ENCODE measurements around the gene IRF7. TPM values are rescaled to one million over a fixed set of nuclear protein-coding genes. Genes with fewer than 3 reads are reported as not detected.

Gene IRF7
- total RNA-seq, 2 donors from 2014 or later, result 33.8 to 45.4 TPM

DNA sequence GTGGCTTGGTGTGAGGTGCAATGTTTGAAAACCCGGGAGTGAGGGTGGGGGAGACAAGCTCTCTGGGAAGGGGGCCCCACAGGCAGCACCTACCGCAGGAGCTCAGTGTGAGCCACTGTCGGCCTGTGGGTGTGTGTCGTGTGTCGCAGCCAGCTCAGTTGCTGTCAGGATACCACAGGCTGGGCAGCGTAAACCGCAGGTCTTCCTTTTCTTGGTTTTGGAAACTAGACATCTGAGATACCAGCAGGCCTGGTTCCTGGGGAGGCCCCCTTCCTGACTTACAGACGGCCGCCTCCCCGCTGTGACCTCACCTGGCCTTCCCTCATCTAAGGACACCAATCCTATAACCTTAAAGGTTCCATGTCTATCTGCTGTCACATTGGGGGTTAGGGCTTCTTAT lies 19.4 kb downstream of the IRF7 start:
- TF ChIP-seq CTCF (IDR thresholded peaks at IDR 0.05), result no peak
- no peak for DNase-seq (ENCODE audit: low spot score)
- H3K27me3 ChIP-seq (replicated peaks; ENCODE audit: insufficient read depth), result no peaks in the 10 kb centered on the region
- H3K4me3 ChIP-seq, result no peak overlapping the region
- H3K9me3 ChIP-seq, result no peaks in the 10 kb centered on the region
- ATAC-seq (ENCODE audit: insufficient number of reproducible peaks, low FRiP score, low read depth), result no peak
- no peaks in the 10 kb centered on the region for H3K4me1 ChIP-seq (ENCODE audit: control insufficient read depth in 1 of 2, low read depth in 2 of 2)
- peaks cover 73% of the 10 kb centered on the region for H3K36me3 ChIP-seq
- H3K27ac ChIP-seq, result no peak overlapping the region

- H3K36me3 ChIP-seq, result peaks cover 74% of the 10 kb centered on the region
- TF ChIP-seq CTCF (IDR thresholded peaks at IDR 0.05), result no peak
- ATAC-seq (ENCODE audit: insufficient number of reproducible peaks, low FRiP score, low read depth) (no peak), DNase-seq (ENCODE audit: low spot score) (no peak)
- H3K4me3 ChIP-seq, result no peak overlapping the region
- H3K27me3 ChIP-seq (replicated peaks; ENCODE audit: insufficient read depth), result no peaks in the 10 kb centered on the region
- H3K4me1 ChIP-seq (ENCODE audit: control insufficient read depth in 1 of 2, low read depth in 2 of 2), result no peaks in the 10 kb centered on the region
- H3K27ac ChIP-seq, result no peak overlapping the region
- H3K9me3 ChIP-seq, result no peaks in the 10 kb centered on the region
Measured at GRCh38 chr11:595400-595799, 20.4 kb downstream of the IRF7 start.

DNA sequence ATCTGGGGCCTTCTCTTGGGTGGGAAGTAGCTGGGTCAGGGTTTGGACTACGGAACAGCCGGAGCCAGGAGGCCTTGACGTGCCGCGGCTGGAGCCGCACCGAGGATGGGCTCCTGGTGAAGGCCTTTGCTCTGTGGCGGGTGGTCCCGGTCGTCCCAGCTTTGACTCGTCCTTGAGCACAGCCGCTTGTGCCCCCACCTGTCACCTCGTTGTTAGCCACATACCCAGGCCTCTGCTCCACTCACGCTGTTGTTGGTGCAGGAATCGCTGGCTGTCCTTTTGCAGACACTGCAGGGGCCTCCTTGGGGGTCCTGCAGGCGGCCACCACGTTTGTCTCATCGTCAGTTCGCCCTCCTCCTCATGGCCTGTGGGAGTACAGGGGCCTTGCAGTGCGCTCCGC lies 22.4 kb downstream of the IRF7 start:
- peaks cover 81% of the 10 kb centered on the region for H3K36me3 ChIP-seq
- no peak for TF ChIP-seq CTCF (IDR thresholded peaks at IDR 0.05)
- ATAC-seq (ENCODE audit: insufficient number of reproducible peaks, low FRiP score, low read depth), result no peak
- no peaks in the 10 kb centered on the region for H3K4me1 ChIP-seq (ENCODE audit: control insufficient read depth in 1 of 2, low read depth in 2 of 2)
- H3K27me3 ChIP-seq (replicated peaks; ENCODE audit: insufficient read depth), result no peaks in the 10 kb centered on the region
- H3K9me3 ChIP-seq, result no peaks in the 10 kb centered on the region
- H3K4me3 ChIP-seq, result no peak overlapping the region
- no peak for DNase-seq (ENCODE audit: low spot score)
- H3K27ac ChIP-seq, result no peak overlapping the region

- ATAC-seq (ENCODE audit: insufficient number of reproducible peaks, low FRiP score, low read depth), result no peak
- H3K36me3 ChIP-seq, result peaks cover 79% of the 10 kb centered on the region
Measured at GRCh38 chr11:592918-593317, 22.8 kb downstream of the IRF7 start.

DNA sequence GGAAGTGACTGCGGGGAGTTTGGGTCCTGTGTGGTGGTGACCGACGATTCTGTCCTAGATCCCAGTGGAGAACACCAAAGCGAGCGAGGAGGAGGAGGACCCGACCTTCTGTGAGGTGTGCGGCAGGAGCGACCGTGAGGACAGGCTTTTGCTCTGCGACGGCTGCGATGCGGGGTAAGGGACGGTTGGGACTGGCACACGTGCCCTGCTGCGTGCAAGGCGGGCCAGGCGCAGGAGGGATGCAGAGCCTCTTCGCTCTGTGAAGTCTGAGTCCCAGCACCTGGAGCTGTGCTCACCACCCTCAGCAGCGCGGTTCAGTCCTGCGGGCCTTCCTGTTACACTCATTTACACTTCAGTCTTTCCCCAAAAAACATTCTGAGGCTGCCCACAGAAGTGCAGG lies 23.2 kb downstream of the IRF7 start:
- no peak for TF ChIP-seq CTCF (IDR thresholded peaks at IDR 0.05)
- Histone ChIP-seq H3K27ac (no peak overlapping the region), H3K9me3 (no peaks in the 10 kb centered on the region), H3K4me3 (no peak overlapping the region), H3K4me1 (ENCODE audit: control insufficient read depth in 1 of 2, low read depth in 2 of 2) (no peaks in the 10 kb centered on the region), H3K36me3 (peaks cover 81% of the 10 kb centered on the region), H3K27me3 (replicated peaks; ENCODE audit: insufficient read depth) (no peaks in the 10 kb centered on the region)
- ATAC-seq (ENCODE audit: insufficient number of reproducible peaks, low FRiP score, low read depth) (no peak), DNase-seq (ENCODE audit: low spot score) (no peak)

More at GRCh38 chr11:592918-593317, 22.8 kb downstream of the IRF7 start:
- Histone ChIP-seq H3K9me3 (no peaks in the 10 kb centered on the region), H3K27me3 (replicated peaks; ENCODE audit: insufficient read depth) (no peaks in the 10 kb centered on the region), H3K4me1 (ENCODE audit: control insufficient read depth in 1 of 2, low read depth in 2 of 2) (no peaks in the 10 kb centered on the region), H3K4me3 (no peak overlapping the region), H3K27ac (no peak overlapping the region)
- no peak for TF ChIP-seq CTCF (IDR thresholded peaks at IDR 0.05)
- DNase-seq (ENCODE audit: low spot score), result no peak

All from thoracic aorta (tissue), 2 donors.